ENCODE results near the gene AOPEP. TPM values are rescaled to one million over a fixed set of nuclear protein-coding genes. Genes with fewer than 3 reads are reported as not detected.

AOPEP gene
- polyA plus RNA-seq, 1 donor from 2014 or later = 10.0 TPM

DNA sequence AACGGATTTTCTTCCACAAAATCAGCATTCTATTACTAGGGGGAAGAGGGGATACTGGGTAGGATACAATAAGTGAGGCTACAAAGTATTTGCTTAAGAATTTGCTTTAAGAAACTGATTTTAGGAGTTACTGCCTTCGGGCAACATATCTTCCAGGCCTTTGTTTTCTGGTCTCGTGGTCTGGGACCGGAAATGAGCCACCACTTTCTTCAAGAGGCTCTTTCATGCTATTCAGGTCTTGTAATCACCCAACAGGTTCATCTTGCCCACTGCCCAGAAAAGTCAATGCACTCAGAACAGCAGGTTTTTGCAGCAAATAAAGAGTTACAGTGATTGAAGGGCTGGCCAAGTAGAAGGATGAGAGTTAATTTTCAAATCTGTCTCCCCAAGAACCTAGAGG is 6.6 kb upstream of the AOPEP start:
- Histone ChIP-seq H3K27me3 (ENCODE audit: insufficient read depth, low read depth, low read length) (no peaks in the 10 kb centered on the region), H3K4me3 (ENCODE audit: low read length) (no peak overlapping the region), H3K9ac (ENCODE audit: low read length) (no peak overlapping the region), H3K9me2 (ENCODE audit: insufficient read depth, low read length) (no peaks in the 10 kb centered on the region), H3K9me3 (ENCODE audit: low read length) (no peaks in the 10 kb centered on the region), H2AFZ (ENCODE audit: low read depth, low read length) (no peak overlapping the region), H3K36me3 (ENCODE audit: insufficient read depth, low read length) (no peaks in the 10 kb centered on the region), H3K4me2 (ENCODE audit: low read length) (no peak overlapping the region), H3F3A (ENCODE audit: insufficient read depth, low read length, poor library complexity, severe bottlenecking) (no peaks in the 10 kb centered on the region), H3K79me2 (replicated peaks; ENCODE audit: insufficient read depth, low read length) (no peaks in the 10 kb centered on the region), H4K20me1 (ENCODE audit: insufficient read depth) (no peaks in the 10 kb centered on the region), H3K27ac (ENCODE audit: low read length) (no peak overlapping the region)
- no peak for TF ChIP-seq EZH2 (IDR thresholded peaks at IDR 0.05; ENCODE audit: borderline replicate concordance, insufficient read depth, low read length, poor library complexity, severe bottlenecking)
- TF ChIP-seq TAF1 (IDR thresholded peaks at IDR 0.05; ENCODE audit: low read depth) = no peak
- TF ChIP-seq, protein P1, sequence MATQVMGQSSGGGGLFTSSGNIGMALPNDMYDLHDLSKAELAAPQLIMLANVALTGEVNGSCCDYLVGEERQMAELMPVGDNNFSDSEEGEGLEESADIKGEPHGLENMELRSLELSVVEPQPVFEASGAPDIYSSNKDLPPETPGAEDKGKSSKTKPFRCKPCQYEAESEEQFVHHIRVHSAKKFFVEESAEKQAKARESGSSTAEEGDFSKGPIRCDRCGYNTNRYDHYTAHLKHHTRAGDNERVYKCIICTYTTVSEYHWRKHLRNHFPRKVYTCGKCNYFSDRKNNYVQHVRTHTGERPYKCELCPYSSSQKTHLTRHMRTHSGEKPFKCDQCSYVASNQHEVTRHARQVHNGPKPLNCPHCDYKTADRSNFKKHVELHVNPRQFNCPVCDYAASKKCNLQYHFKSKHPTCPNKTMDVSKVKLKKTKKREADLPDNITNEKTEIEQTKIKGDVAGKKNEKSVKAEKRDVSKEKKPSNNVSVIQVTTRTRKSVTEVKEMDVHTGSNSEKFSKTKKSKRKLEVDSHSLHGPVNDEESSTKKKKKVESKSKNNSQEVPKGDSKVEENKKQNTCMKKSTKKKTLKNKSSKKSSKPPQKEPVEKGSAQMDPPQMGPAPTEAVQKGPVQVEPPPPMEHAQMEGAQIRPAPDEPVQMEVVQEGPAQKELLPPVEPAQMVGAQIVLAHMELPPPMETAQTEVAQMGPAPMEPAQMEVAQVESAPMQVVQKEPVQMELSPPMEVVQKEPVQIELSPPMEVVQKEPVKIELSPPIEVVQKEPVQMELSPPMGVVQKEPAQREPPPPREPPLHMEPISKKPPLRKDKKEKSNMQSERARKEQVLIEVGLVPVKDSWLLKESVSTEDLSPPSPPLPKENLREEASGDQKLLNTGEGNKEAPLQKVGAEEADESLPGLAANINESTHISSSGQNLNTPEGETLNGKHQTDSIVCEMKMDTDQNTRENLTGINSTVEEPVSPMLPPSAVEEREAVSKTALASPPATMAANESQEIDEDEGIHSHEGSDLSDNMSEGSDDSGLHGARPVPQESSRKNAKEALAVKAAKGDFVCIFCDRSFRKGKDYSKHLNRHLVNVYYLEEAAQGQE (IDR thresholded peaks at IDR 0.05; ENCODE audit: borderline replicate concordance) = no peak
- no peak for TF ChIP-seq SMC3 (conservative IDR thresholded peaks at IDR 0.05; ENCODE audit: poor library complexity)
- TF ChIP-seq RAD21 (conservative IDR thresholded peaks at IDR 0.05) = no peak
- TF ChIP-seq MXI1 (conservative IDR thresholded peaks at IDR 0.05; ENCODE audit: poor library complexity, severe bottlenecking) = no peak
- TF ChIP-seq EP300 (conservative IDR thresholded peaks at IDR 0.05; ENCODE audit: poor library complexity, severe bottlenecking) = no peak
- TF ChIP-seq CTCF (IDR thresholded peaks at IDR 0.05; ENCODE audit: poor library complexity, severe bottlenecking) = no peak

- Histone ChIP-seq H3K27ac (ENCODE audit: low read length) (no peak overlapping the region), H3K9ac (ENCODE audit: low read length) (no peak overlapping the region), H3K4me2 (ENCODE audit: low read length) (no peak overlapping the region), H3F3A (ENCODE audit: insufficient read depth, low read length, poor library complexity, severe bottlenecking) (no peaks in the 10 kb centered on the region), H3K36me3 (ENCODE audit: insufficient read depth, low read length) (no peaks in the 10 kb centered on the region), H3K4me3 (ENCODE audit: low read length) (no peak overlapping the region), H4K20me1 (ENCODE audit: insufficient read depth) (no peaks in the 10 kb centered on the region), H3K27me3 (ENCODE audit: insufficient read depth, low read depth, low read length) (no peaks in the 10 kb centered on the region), H3K9me3 (ENCODE audit: low read length) (no peaks in the 10 kb centered on the region), H3K79me2 (replicated peaks; ENCODE audit: insufficient read depth, low read length) (no peaks in the 10 kb centered on the region), H2AFZ (ENCODE audit: low read depth, low read length) (no peak overlapping the region), H3K9me2 (ENCODE audit: insufficient read depth, low read length) (no peaks in the 10 kb centered on the region)
- TF ChIP-seq, protein P1 (IDR thresholded peaks at IDR 0.05; ENCODE audit: borderline replicate concordance) = no peak
- TF ChIP-seq POLR2AphosphoS5 (IDR thresholded peaks at IDR 0.05) (no peak), RAD21 (conservative IDR thresholded peaks at IDR 0.05) (no peak), CTCF (IDR thresholded peaks at IDR 0.05; ENCODE audit: poor library complexity, severe bottlenecking) (no peak), SMC3 (conservative IDR thresholded peaks at IDR 0.05; ENCODE audit: poor library complexity) (no peak), EZH2 (IDR thresholded peaks at IDR 0.05; ENCODE audit: borderline replicate concordance, insufficient read depth, low read length, poor library complexity, severe bottlenecking) (no peak), MXI1 (conservative IDR thresholded peaks at IDR 0.05; ENCODE audit: poor library complexity, severe bottlenecking) (no peak), EP300 (conservative IDR thresholded peaks at IDR 0.05; ENCODE audit: poor library complexity, severe bottlenecking) (no peak), TAF1 (IDR thresholded peaks at IDR 0.05; ENCODE audit: low read depth) (no peak)
These were observed 5.5 kb upstream of the AOPEP start for GRCh38 chr9:94720846-94721549.
